AG04450 (cell line): ENCODE data around the gene LMOD3. TPM values are rescaled to one million over a fixed set of nuclear protein-coding genes. Genes with fewer than 3 reads are reported as not detected.

Source experiments
- CTCF ChIA-PET: fragments of 300-600, 350-600 bp; formaldehyde crosslinking; extraction: SDS; loops from one replicate; lab custom pipeline; 2022; ENCODE audit warnings: antibody characterized with exemption, inconsistent platforms; lab: Charles Lee
- POLR2A ChIA-PET: fragments of 350-600 bp; formaldehyde crosslinking; extraction: SDS; loops from one replicate; lab custom pipeline; 2021; ENCODE audit warnings: antibody characterized with exemption, inconsistent platforms; lab: Yijun Ruan, JAX
- DNase-seq: peaks from one replicate; pipeline ENCODE4 v3.0.0-alpha.2; 2011; ENCODE audit warnings: low read depth, low spot score
- H3K27ac ChIP-seq: one replicate; pipeline ENCODE4 v1.5.1; 2012; ENCODE audit warnings: low read depth, low read length, control low read depth
- H3K27me3 ChIP-seq: one replicate; pipeline ENCODE4 v1.6.0; 2012; ENCODE audit warnings: low read length; ENCODE audit not compliant: control insufficient read depth, insufficient read depth
- H3K4me3 ChIP-seq: 2 replicates; pipeline ENCODE4 v1.5.1; 2011; ENCODE audit warnings: mild to moderate bottlenecking, low read depth, low read length, control low read depth
- H3K9me3 ChIP-seq: 2 replicates; pipeline ENCODE4 v1.5.1; 2012; ENCODE audit warnings: low read length; ENCODE audit not compliant: control insufficient read depth, insufficient read depth
- polyA plus RNA-seq: library from polyadenylated mRNA; depleted of rRNA; stranded (reverse); fragments of >200 nt; gene quantifications from 2 replicates; pipeline ENCODE4 v1.2.3, GENCODE V29; 2011
- TF ChIP-seq, protein P1 (sequence below): IDR thresholded peaks from 2 replicates; pipeline ENCODE4 v1.5.1; 2011; ENCODE audit warnings: low read depth, low read length, control low read depth, inconsistent platforms

Gene LMOD3
- polyA plus RNA-seq, 1 experiment: not detected

DNA sequence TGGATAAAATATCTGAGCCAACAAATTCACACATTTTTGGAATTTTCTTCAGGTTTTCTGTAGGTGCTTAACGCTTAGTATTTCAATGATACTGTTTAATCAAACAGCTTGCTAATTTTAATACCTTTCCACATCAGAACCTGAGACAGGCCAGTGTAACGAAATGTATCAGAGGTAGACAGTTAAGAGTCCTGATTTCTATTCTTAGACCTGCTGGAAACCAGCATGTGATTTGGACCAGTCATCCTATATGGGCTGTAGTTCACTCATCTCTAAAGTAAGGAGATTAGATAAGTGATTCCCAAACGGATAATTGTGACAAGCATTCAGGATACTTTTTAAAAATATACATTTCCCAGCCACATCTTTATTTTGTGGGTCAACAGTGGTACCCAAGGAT lies 19.3 kb downstream of the LMOD3 start:
- TF ChIP-seq, protein P1, sequence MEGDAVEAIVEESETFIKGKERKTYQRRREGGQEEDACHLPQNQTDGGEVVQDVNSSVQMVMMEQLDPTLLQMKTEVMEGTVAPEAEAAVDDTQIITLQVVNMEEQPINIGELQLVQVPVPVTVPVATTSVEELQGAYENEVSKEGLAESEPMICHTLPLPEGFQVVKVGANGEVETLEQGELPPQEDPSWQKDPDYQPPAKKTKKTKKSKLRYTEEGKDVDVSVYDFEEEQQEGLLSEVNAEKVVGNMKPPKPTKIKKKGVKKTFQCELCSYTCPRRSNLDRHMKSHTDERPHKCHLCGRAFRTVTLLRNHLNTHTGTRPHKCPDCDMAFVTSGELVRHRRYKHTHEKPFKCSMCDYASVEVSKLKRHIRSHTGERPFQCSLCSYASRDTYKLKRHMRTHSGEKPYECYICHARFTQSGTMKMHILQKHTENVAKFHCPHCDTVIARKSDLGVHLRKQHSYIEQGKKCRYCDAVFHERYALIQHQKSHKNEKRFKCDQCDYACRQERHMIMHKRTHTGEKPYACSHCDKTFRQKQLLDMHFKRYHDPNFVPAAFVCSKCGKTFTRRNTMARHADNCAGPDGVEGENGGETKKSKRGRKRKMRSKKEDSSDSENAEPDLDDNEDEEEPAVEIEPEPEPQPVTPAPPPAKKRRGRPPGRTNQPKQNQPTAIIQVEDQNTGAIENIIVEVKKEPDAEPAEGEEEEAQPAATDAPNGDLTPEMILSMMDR: no peak
- DNase-seq: no peak
- POLR2A ChIA-PET: no interaction called here
- Histone ChIP-seq H3K27ac (no peak overlapping the region), H3K27me3 (no peaks in the 10 kb centered on the region), H3K4me3 (no peak overlapping the region), H3K9me3 (no peaks in the 10 kb centered on the region)
- CTCF ChIA-PET: interaction anchor here (2.9 to 3.7 kb wide), 2 partner anchors 17 to 203 kb away, joined by 7 to 29 read pairs; no protein-coding TSS in a partner anchor

DNA sequence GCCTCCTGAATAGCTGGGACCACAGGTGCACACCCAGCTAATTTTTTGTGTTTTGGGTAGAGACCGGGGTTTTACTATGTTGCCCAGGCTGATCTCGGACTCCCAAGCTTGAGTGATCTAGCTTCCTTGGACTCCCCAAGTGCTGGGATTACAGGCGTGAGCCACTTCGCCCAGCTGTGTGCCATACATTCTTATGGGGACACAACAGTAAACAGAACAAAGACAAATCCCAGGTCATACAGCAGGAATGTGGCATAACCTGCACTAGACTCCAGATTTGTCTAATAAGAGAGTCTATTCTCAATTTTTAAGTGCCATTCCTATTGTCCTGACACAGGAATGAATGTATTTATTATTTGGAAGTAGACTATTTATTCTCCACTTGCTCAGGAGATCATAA lies 20.0 kb downstream of the LMOD3 start:
- Histone ChIP-seq H3K4me3 (no peak overlapping the region), H3K27ac (no peak overlapping the region), H3K9me3 (no peaks in the 10 kb centered on the region), H3K27me3 (no peaks in the 10 kb centered on the region)
- ChIA-PET POLR2A (no interaction called here), CTCF (interaction anchor here (2.3 to 2.9 kb wide), 2 partner anchors 18 to 204 kb away, joined by 7 to 12 read pairs; no protein-coding TSS in a partner anchor)
- DNase-seq: no peak
- TF ChIP-seq, protein P1: no peak

DNA sequence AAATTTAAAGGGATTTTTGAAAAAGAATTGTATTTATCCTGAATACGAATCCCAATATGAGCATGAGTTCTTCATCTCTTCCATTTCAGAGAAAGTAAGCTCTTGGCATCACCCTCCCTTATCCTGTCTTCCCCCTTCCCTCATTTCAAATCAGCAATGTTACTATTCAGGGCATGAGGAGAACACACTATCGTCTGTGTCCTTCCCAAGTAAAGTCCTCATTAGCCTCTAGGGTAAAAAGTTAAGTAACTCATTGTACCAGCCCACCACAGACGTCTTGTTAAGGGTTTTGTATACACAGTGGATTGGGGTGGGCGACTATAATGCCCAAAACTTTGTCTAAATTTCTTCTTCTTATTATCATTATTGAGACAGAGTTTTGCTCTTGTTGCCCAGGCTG lies 22.8 kb downstream of the LMOD3 start:
- TF ChIP-seq, protein P1: no peak

DNA sequence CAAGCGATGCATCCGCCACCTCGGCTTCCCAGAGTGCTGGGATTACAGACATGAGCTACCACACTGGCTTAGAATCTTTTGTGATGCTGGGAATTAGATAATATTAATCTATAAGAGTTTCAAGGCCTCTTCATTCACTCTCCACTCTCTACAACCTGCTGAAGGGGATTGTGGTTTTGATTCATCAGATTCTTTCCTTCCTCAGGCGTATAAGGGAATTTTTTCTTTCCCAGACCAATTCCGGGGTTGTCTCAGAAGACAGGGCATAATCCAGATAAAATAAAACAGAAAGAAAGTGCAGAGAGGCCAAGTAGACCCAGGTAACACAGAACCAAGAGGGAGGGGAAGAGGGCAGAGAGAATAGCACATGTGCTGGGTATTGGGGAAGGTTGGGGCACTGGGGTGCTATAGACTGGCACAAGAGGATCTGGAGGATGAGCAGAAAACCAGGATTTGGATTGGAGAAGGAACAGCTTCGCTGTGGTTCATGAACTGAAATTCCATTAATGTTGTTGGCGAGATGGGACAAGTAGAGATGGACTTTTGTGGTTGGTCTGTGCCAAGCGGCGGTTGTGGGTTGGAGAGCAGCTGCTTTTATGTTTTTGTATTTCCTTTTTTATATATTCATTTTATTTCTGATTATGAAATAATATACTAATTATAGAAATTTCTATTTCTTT lies 24.8 kb downstream of the LMOD3 start:
- POLR2A ChIA-PET: no interaction called here
- no peak for DNase-seq
- CTCF ChIA-PET: interaction anchor here (1.4 kb wide), 1 partner anchor 209 kb away, joined by 3 read pairs; no protein-coding TSS in a partner anchor
- H3K27ac ChIP-seq: no peak overlapping the region
- TF ChIP-seq, protein P1: no peak
- no peaks in the 10 kb centered on the region for H3K9me3 ChIP-seq
- no peak overlapping the region for H3K4me3 ChIP-seq
- H3K27me3 ChIP-seq: no peaks in the 10 kb centered on the region

More for the DNA sequence above, 22.8 kb downstream of the LMOD3 start:
- Histone ChIP-seq H3K4me3 (no peak overlapping the region), H3K27ac (no peak overlapping the region), H3K27me3 (no peaks in the 10 kb centered on the region), H3K9me3 (no peaks in the 10 kb centered on the region)
- no peak for DNase-seq
- CTCF ChIA-PET: interaction anchor here (2.4 kb wide), 1 partner anchor 21 kb away, joined by 13 read pairs; no protein-coding TSS in a partner anchor
- POLR2A ChIA-PET: no interaction called here

DNA sequence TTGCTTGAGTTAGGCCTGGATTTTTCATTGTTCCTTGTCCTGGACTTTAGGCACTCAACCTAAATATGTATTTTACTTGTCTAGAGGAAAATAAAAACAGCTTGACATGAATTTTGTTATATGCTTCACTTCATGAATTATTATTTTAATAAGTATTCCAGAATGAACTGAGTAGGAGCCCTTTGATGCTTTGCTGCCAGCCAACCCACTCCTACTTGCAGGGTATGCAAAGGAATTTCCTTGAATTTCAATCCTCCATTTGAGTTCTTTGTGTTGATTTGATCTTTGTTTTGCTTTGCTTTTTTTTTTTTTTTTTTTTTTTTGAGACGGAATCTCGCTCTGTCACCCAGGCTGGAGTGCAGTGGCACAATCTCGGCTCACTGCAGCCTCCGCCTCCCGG lies 26.1 kb downstream of the LMOD3 start:
- no peak overlapping the region for H3K27ac ChIP-seq
- no peak overlapping the region for H3K4me3 ChIP-seq
- H3K9me3 ChIP-seq: no peaks in the 10 kb centered on the region
- no peaks in the 10 kb centered on the region for H3K27me3 ChIP-seq
- POLR2A ChIA-PET: no interaction called here
- TF ChIP-seq, protein P1: no peak
- CTCF ChIA-PET: no interaction called here
- DNase-seq: no peak
